A673 (cell line): ENCODE results near the gene GATAD2A. TPM values are rescaled to one million over a fixed set of nuclear protein-coding genes. Genes with fewer than 3 reads are reported as not detected.

Experiments used
- BruUV-seq: library from RNA; stranded (reverse); fragments of 400-500 nt; replicated peaks from 2 replicates; lab custom pipeline; 2021; lab: Mats Ljungman, UMichigan
- CTCF ChIA-PET: fragments of 300-600 bp; sonication (Branson Sonifier 250); formaldehyde crosslinking; loops from one replicate; lab custom pipeline; 2022; ENCODE audit warnings: antibody characterized with exemption; lab: Charles Lee
- POLR2A ChIA-PET: fragments of 300-600 bp; sonication (Branson Sonifier 250); formaldehyde crosslinking; loops from one replicate; lab custom pipeline; 2022; ENCODE audit warnings: antibody characterized with exemption; ENCODE audit not compliant: low non-redundant PET; lab: Charles Lee
- DNase-seq: peaks from one replicate; pipeline ENCODE4 v3.0.0-alpha.2; 2015; ENCODE audit warnings: low spot score
- H3K27ac ChIP-seq: fragments of 200-600 bp; sonication (generic); 2 replicates; pipeline ENCODE4 v1.5.1; 2016; ENCODE audit warnings: mixed run types, low read depth, mild to moderate bottlenecking, mixed read lengths, antibody characterized with exemption, low read length; ENCODE audit not compliant: poor library complexity, severe bottlenecking
- H3K27me3 ChIP-seq: fragments of 200-600 bp; sonication (generic); replicated peaks from 2 replicates; pipeline ENCODE4 v1.6.1; 2017; ENCODE audit warnings: mixed run types, low read depth, mild to moderate bottlenecking, mixed read lengths, antibody characterized with exemption, low read length; ENCODE audit not compliant: insufficient read depth, poor library complexity
- H3K36me3 ChIP-seq: fragments of 200-600 bp; sonication (generic); 2 replicates; pipeline ENCODE4 v1.6.1; 2016; ENCODE audit warnings: mixed run types, mild to moderate bottlenecking, mixed read lengths, antibody characterized with exemption, low read length; ENCODE audit not compliant: insufficient read depth, poor library complexity, severe bottlenecking
- H3K4me1 ChIP-seq: fragments of 200-600 bp; sonication (generic); 2 replicates; pipeline ENCODE4 v1.6.1; 2017; ENCODE audit warnings: mixed run types, mild to moderate bottlenecking, mixed read lengths, antibody characterized with exemption, low read length; ENCODE audit not compliant: insufficient read depth, poor library complexity, severe bottlenecking
- H3K4me3 ChIP-seq: fragments of 200-600 bp; sonication (generic); 2 replicates; pipeline ENCODE4 v1.5.1; 2016; ENCODE audit warnings: low read depth, mixed run types, mild to moderate bottlenecking, mixed read lengths, low read length; ENCODE audit not compliant: poor library complexity, severe bottlenecking
- H3K9me3 ChIP-seq: fragments of 200-600 bp; sonication (generic); 2 replicates; pipeline ENCODE4 v1.6.1; 2016; ENCODE audit warnings: mixed run types, low read depth, mild to moderate bottlenecking, mixed read lengths, antibody characterized with exemption, low read length; ENCODE audit not compliant: poor library complexity, severe bottlenecking
- EZH2 ChIP-seq: fragments of 200-600 bp; sonication (generic); IDR thresholded peaks from 2 replicates; pipeline ENCODE4 v1.6.1; 2017; ENCODE audit warnings: borderline replicate concordance, low read depth, mild to moderate bottlenecking, mixed read lengths, antibody characterized with exemption, low read length; ENCODE audit not compliant: poor library complexity, severe bottlenecking
- intact Hi-C: fragments of 100-400 bp; cut with micrococcal nuclease; formaldehyde crosslinking; loops from one replicate; pipeline ENCODE4 v1.10.0; 2022; ENCODE audit not compliant: unreplicated experiment
- total RNA-seq: library from RNA; stranded (reverse); gene quantifications from 2 replicates; pipeline ENCODE4 v1.2.3, GENCODE V29; 2021
- TF ChIP-seq, protein P1 (sequence below): fragments of 300-800, 200-600 bp; sonication (generic); conservative IDR thresholded peaks from 2 replicates; pipeline ENCODE4 v1.5.1; 2017; ENCODE audit warnings: low read depth, mild to moderate bottlenecking, antibody characterized with exemption, low read length, moderate library complexity, mixed read lengths

Gene GATAD2A
- total RNA-seq, 1 experiment from 2014 or later, result 218 TPM

- Histone ChIP-seq H3K4me3 (no peak overlapping the region), H3K9me3 (no peaks in the 10 kb centered on the region), H3K27ac (no peak overlapping the region), H3K27me3 (no peaks in the 10 kb centered on the region), H3K36me3 (no peaks in the 10 kb centered on the region), H3K4me1 (no peaks in the 10 kb centered on the region)
- TF ChIP-seq, protein P1, sequence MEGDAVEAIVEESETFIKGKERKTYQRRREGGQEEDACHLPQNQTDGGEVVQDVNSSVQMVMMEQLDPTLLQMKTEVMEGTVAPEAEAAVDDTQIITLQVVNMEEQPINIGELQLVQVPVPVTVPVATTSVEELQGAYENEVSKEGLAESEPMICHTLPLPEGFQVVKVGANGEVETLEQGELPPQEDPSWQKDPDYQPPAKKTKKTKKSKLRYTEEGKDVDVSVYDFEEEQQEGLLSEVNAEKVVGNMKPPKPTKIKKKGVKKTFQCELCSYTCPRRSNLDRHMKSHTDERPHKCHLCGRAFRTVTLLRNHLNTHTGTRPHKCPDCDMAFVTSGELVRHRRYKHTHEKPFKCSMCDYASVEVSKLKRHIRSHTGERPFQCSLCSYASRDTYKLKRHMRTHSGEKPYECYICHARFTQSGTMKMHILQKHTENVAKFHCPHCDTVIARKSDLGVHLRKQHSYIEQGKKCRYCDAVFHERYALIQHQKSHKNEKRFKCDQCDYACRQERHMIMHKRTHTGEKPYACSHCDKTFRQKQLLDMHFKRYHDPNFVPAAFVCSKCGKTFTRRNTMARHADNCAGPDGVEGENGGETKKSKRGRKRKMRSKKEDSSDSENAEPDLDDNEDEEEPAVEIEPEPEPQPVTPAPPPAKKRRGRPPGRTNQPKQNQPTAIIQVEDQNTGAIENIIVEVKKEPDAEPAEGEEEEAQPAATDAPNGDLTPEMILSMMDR, result no peak
- no peak for TF ChIP-seq EZH2
- CTCF ChIA-PET, result interaction anchor here (0.6 kb wide), 1 partner anchor 389 kb away, joined by 3 read pairs; no protein-coding TSS in a partner anchor
- DNase-seq, result no peak
- intact Hi-C loops, result no loop called here
- POLR2A ChIA-PET, result no interaction called here
- no TSS peak for BruUV-seq
Observed at GRCh38 chr19:19550485-19550929, 145.0 kb downstream of the GATAD2A start.

DNA sequence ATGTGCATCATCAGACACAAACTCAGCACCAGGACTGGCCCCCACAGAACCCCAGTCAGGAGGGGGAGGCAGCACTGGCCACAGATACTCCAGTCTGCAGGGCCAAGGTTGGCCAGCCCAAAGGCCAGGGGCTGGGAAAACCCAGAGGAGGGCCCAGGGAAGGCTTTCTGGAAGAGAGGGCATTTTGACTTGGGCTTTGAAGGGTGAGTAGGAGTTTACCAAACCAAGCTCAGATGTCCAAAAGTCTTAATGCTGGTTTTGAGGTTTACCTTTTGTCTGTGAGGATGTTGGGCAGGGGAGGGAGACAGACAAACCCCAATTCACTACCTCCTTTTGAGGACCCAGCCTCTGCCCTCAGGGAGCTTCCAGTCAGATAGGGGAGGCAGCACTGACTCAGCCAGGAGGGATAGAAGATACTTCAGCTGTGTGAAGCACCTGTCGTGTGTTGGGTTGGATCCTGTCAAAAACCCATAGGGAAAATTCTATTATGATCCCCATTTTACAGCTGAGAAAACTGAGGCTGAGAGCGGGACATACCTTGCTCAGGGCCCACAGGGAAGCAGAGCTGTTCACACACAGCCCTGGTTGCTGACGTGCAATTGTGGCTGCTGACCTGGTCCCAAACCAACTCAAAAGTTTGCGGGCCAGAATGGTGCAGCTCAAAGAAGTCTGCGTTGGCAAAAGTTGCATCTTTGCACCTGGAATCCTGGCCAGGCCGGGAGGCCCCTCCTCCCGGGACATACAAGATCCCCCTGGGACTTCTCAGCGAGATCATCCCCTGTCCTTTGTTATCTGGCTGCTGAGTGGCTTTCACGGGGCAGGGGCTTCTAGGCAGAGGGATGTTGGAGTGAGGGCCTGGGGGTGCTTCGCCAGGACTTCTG lies 145.7 kb downstream of the GATAD2A start:
- DNase-seq, result no peak
- CTCF ChIA-PET, result interaction anchor here (0.6 kb wide), 2 partner anchors 19 to 390 kb away, joined by 3 read pairs; no protein-coding TSS in a partner anchor
- POLR2A ChIA-PET, result no interaction called here
- no TSS peak for BruUV-seq
- Histone ChIP-seq H3K4me1 (no peaks in the 10 kb centered on the region), H3K4me3 (no peak overlapping the region), H3K9me3 (no peaks in the 10 kb centered on the region), H3K27me3 (no peaks in the 10 kb centered on the region), H3K36me3 (no peaks in the 10 kb centered on the region), H3K27ac (no peak overlapping the region)
- no peak for TF ChIP-seq EZH2
- TF ChIP-seq, protein P1, result no peak
- intact Hi-C loops, result no loop called here

- Histone ChIP-seq H3K4me3 (no peak overlapping the region), H3K4me1 (no peaks in the 10 kb centered on the region), H3K27ac (no peak overlapping the region), H3K27me3 (no peaks in the 10 kb centered on the region), H3K9me3 (no peaks in the 10 kb centered on the region), H3K36me3 (no peaks in the 10 kb centered on the region)
- POLR2A ChIA-PET, result no interaction called here
- intact Hi-C loops, result no loop called here
- CTCF ChIA-PET, result no interaction called here
- DNase-seq, result no peak
- no TSS peak for BruUV-seq
- no peak for TF ChIP-seq EZH2
- TF ChIP-seq, protein P1, result no peak
Observed at GRCh38 chr19:19551853-19552192, 146.3 kb downstream of the GATAD2A start.
